ELR (cell line): Measurements from ENCODE around the gene CFLAR.
"Not testable (repeated sequence)": the region's sequence is repeated elsewhere in the genome, so short reads cannot be mapped to it uniquely, and the experiment has no call there.

Experiments used
- DNase-seq: peaks from one replicate; pipeline ENCODE4 v3.0.0-alpha.2; 2015; ENCODE audit warnings: low read depth

Gene CFLAR

GRCh38 chr2:201149064-201149820 lies 33.3 kb downstream of the CFLAR start:
- peak; percentile 96 for DNase-seq

- DNase-seq: peak; percentile 92
These were observed 33.8 kb downstream of the CFLAR start for GRCh38 chr2:201149821-201150165.

- peak; percentile 53 for DNase-seq
These were observed 34.6 kb downstream of the CFLAR start for GRCh38 chr2:201150454-201151020.

GRCh38 chr2:201151127-201151981 lies 35.4 kb downstream of the CFLAR start:
- DNase-seq: peak; percentile 98

- DNase-seq: no peak
These were observed 36.6 kb downstream of the CFLAR start for GRCh38 chr2:201152517-201152916.

GRCh38 chr2:201152999-201153815 lies 37.2 kb downstream of the CFLAR start:
- no peak for DNase-seq

- no peak for DNase-seq
These were observed 38.8 kb downstream of the CFLAR start for GRCh38 chr2:201154615-201155399.

- no peak for DNase-seq
These were observed 40.1 kb downstream of the CFLAR start for GRCh38 chr2:201156036-201156435.

- DNase-seq: no peak
These were observed 40.7 kb downstream of the CFLAR start for GRCh38 chr2:201156640-201157039.

GRCh38 chr2:201157694-201158093 lies 41.7 kb downstream of the CFLAR start:
- DNase-seq: peak; percentile 42

GRCh38 chr2:201158111-201158929 lies 42.4 kb downstream of the CFLAR start:
- DNase-seq: peak; percentile 87

GRCh38 chr2:201164166-201164565 lies 48.2 kb downstream of the CFLAR start:
- DNase-seq: peak; percentile 33

GRCh38 chr2:201167546-201167945 lies 51.6 kb downstream of the CFLAR start:
- DNase-seq: no peak

- DNase-seq: not testable (repeated sequence)
These were observed 52.5 kb downstream of the CFLAR start for GRCh38 chr2:201168496-201168895.

GRCh38 chr2:201171259-201171814 lies 55.4 kb downstream of the CFLAR start:
- DNase-seq: no peak

- no peak for DNase-seq
These were observed 56.3 kb downstream of the CFLAR start for GRCh38 chr2:201172279-201172678.

- no peak for DNase-seq
These were observed 58.7 kb downstream of the CFLAR start for GRCh38 chr2:201174687-201175086.

- DNase-seq: no peak
These were observed 60.1 kb downstream of the CFLAR start for GRCh38 chr2:201176081-201176481.

- DNase-seq: no peak
These were observed 64.0 kb downstream of the CFLAR start for GRCh38 chr2:201180010-201180409.
